Fibroblast of villous mesenchyme (primary cell): ENCODE results near the gene HES4. TPM values are rescaled to one million over a fixed set of nuclear protein-coding genes. Genes with fewer than 3 reads are reported as not detected.
"Not testable (repeated sequence)": the region's sequence is repeated elsewhere in the genome, so short reads cannot be mapped to it uniquely, and the experiment has no call there.

ENCODE experiments used
- DNase-seq: peaks from one replicate; pipeline ENCODE4 v3.0.0-alpha.2; 2010; ENCODE audit warnings: low read depth
- H3K4me3 ChIP-seq: 2 replicates; pipeline ENCODE4 v1.5.1; 2011; ENCODE audit warnings: low read depth, mild to moderate bottlenecking, low read length
- CTCF ChIP-seq: IDR thresholded peaks from 2 replicates; pipeline ENCODE4 v1.5.1; 2012; ENCODE audit warnings: low read depth, mild to moderate bottlenecking, low read length; ENCODE audit not compliant: insufficient read depth
- total RNA-seq: library from RNA; depleted of rRNA; stranded (reverse); fragments of >200 nt; gene quantifications from 2 replicates; pipeline ENCODE4 v1.2.3, GENCODE V29; 2012

HES4 gene
- total RNA-seq, 1 donor = 2.2 TPM

DNA sequence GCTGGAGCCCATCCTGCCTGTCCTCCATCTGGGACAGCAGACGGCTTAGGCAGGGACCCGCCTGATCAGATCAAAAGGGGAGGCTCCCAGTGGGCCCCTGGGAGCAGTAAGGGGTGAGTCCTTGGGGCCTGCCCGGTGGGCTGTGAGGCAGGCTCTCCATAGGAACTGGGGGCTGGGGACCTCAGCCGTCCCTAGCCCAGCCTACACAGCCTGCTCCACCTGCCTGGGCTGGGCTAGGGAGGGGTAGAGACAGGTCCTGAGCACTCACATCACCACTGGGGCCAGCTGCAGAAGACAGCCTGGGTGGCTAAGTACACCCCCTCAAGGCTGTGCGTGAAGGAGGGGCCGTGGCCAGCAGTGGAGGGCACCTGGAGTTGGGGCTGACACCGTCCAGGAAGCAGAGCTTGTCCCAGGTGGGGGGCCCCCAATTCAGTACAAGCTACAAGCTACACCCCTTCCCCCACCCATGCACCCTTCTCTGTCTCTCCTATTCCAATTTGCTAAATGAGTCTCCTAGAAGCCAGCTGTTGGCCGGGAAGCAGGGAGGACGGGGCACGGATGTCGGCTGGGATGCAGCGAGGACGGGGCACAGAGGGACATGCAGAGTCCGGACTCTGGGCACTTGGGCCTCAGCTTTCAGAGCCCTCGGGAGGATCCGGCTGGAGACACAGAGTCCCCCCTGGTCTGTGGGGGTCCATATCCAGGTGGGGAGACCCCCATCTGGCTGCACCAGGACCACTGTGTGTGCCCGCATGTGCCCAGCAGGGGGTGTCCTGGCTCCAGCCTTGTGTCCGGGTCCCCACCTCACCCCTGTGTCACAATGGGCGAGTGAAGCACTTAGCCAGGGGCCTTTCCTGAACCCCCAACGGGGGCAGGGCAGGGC is 15.1 kb upstream of the HES4 start:
- no peak for DNase-seq
- peak overlapping the region; percentile 80 for H3K4me3 ChIP-seq
- peak; percentile 51 for TF ChIP-seq CTCF

DNA sequence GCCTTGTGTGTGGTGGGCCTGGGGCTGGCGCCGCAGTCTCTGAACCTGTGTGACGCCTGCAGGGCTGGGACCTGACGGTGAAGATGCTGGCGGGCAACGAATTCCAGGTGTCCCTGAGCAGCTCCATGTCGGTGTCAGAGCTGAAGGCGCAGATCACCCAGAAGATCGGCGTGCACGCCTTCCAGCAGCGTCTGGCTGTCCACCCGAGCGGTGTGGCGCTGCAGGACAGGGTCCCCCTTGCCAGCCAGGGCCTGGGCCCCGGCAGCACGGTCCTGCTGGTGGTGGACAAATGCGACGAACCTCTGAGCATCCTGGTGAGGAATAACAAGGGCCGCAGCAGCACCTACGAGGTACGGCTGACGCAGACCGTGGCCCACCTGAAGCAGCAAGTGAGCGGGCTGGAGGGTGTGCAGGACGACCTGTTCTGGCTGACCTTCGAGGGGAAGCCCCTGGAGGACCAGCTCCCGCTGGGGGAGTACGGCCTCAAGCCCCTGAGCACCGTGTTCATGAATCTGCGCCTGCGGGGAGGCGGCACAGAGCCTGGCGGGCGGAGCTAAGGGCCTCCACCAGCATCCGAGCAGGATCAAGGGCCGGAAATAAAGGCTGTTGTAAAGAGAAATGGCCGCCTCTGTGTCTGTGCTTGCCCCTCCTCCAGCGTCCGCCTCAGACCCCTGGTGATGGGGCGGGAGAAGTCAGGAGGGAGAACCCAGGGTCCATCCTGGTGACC is 14.2 kb upstream of the HES4 start:
- H3K4me3 ChIP-seq = peak overlapping the region; percentile 80
- TF ChIP-seq CTCF = peak; percentile 2
- no peak for DNase-seq

DNA sequence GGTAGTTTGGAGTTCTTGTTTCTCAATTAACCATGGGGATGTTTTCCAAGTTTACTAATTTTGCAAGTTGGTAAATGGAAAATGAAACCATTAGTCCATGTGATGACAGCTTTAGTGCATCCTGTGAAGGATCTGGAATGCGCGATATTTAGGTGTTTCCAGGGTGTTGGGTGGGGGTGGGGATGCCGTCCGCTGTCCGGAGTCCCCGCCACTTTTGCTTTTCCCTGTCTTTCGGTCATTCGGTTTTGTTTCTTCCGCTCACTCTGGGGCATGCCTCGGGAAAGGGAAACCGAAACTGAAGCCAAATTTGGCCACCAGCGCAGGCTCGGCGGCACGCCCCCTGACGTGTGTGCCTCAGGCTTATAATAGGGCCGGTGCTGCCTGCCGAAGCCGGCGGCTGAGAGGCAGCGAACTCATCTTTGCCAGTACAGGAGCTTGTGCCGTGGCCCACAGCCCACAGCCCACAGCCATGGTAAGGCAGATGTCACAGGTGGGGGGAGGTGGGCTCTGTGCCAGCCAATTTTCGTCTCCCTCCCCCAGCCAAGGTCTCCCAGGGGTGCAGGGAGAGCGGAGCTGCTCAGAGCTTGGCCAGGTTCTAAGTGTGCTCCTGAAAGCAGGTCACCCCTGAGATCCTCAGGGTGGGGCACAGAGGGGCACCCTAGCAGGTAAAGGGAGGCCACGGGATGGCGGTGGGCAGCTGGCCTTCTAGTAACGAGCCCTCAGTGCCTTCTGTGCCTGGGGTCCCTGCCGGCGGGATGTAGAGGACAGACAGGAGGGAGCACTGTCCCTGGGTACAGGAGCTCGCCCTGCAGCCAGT is 13.4 kb upstream of the HES4 start, which contains the start of gene ISG15:
TSS of gene ISG15 (plus strand) at position 393 of the 817 bp plus-strand sequence. CDS start at position 470, 77 bp downstream.
- no peak for TF ChIP-seq CTCF
- DNase-seq = peak; percentile 93
- H3K4me3 ChIP-seq = peak within 1 kb of the TSS; percentile 80

DNA sequence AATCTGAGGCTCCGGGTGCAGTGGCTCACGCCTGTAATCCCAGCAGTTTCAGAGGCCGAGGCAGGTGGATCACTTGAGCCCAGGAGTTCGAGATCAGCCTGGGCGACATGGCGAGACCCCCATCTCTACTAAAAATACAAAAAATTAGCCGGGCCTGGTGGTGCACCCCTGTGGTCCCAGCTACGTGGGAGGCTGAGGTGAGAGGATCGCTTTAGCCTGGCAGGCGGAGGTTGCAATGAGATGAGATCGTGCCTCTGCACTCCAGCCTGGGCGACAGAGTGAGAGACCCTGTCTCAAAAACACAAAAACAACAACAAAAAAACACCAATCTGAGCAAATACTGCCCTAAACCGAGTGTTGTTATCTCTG is 12.8 kb upstream of the HES4 start:
- DNase-seq = not testable (repeated sequence)
- H3K4me3 ChIP-seq = peak overlapping the region; percentile 80

DNA sequence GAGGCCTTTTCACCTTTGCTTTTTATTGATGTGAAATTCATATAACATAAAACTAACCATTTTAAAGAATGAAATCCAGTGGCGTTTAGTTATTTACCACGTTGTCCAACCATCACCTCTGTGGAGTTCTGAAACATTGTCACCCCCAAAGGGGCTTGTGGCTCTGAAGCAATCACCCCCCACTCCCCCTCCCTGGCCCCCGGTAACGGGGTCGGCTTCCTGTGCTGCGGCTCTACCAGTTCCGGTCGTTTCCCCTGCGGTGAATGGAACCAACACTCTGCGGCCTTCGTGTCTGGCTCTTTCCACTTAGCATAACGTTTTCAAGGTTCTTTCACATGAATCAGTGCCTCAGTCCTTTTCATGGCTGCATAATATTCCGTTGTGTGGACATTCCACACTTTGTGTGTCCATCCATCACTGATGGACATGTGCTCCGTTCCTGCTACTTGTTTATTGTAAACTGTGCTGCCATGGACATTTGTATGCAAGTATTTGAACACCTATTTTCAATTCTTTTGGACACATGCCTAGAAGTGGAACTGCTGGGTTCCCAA is 11.6 kb upstream of the HES4 start:
- DNase-seq = no peak
- H3K4me3 ChIP-seq = no peak overlapping the region
- no peak for TF ChIP-seq CTCF

DNA sequence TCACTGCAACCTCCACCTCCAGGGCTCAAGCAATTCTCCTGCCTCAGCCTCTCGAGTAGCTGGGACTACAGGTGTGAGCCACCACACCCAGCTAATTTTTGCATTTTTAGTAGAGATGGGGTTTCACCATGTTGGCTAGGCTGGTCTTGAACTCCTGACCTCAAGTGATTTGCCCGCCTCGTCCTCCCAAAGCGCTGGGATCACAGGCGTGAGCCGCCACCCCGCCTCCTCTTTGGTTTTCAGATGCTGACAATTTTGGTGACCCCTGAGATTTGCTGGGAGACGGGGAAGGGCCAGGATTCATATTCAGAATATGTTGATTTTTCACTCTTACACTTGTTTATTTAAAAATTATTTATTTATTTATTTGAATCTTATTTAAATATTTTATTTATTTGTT is 10.2 kb upstream of the HES4 start:
- not testable (repeated sequence) for DNase-seq, H3K4me3 ChIP-seq

- no peak overlapping the region for H3K4me3 ChIP-seq
- no peak for TF ChIP-seq CTCF
- DNase-seq = no peak
Observed at GRCh38 chr1:1006305-1007159, 6.6 kb upstream of the HES4 start.
